Smooth muscle cell (in vitro differentiated cells): Measurements from ENCODE around the gene MTMR4. TPM values are rescaled to one million over a fixed set of nuclear protein-coding genes. Genes with fewer than 3 reads are reported as not detected.

Experiments
- DNase-seq: peaks from one replicate; lab custom pipeline; 2025; ENCODE audit not compliant: unreplicated experiment; lab: John Stamatoyannopoulos, UW
- H2AFZ ChIP-seq: fragments of 200-600 bp; sonication (generic); 2 replicates; pipeline ENCODE4 v1.6.0; 2016; ENCODE audit warnings: antibody characterized with exemption, low read depth, mild to moderate bottlenecking
- H3F3A ChIP-seq: fragments of 200-600 bp; sonication (generic); 2 replicates; pipeline ENCODE4 v1.6.0; 2017; ENCODE audit warnings: antibody characterized with exemption, low read depth
- H3K27ac ChIP-seq: fragments of 200-600 bp; sonication (generic); 2 replicates; pipeline ENCODE4 v1.5.1; 2016; ENCODE audit warnings: low read depth, mild to moderate bottlenecking
- H3K27me3 ChIP-seq: fragments of 200-600 bp; sonication (generic); 2 replicates; pipeline ENCODE4 v1.6.1; 2016; ENCODE audit warnings: low read depth, mild to moderate bottlenecking
- H3K36me3 ChIP-seq: fragments of 200-600 bp; sonication (generic); 2 replicates; pipeline ENCODE4 v1.5.1; 2016; ENCODE audit warnings: low read depth
- H3K4me1 ChIP-seq: fragments of 200-600 bp; sonication (generic); 2 replicates; pipeline ENCODE4 v1.5.1; 2016; ENCODE audit warnings: low read depth
- H3K4me2 ChIP-seq: fragments of 200-600 bp; sonication (generic); 2 replicates; pipeline ENCODE4 v1.6.0; 2016; ENCODE audit warnings: mild to moderate bottlenecking
- H3K4me3 ChIP-seq: fragments of 200-600 bp; sonication (generic); 2 replicates; pipeline ENCODE4 v1.5.1; 2016; ENCODE audit warnings: mild to moderate bottlenecking
- H3K79me2 ChIP-seq: fragments of 200-600 bp; sonication (generic); 2 replicates; pipeline ENCODE4 v1.6.0; 2016; ENCODE audit warnings: low read depth, mild to moderate bottlenecking
- H3K9ac ChIP-seq: fragments of 200-600 bp; sonication (generic); 2 replicates; pipeline ENCODE4 v1.6.0; 2016; ENCODE audit warnings: low read depth
- H3K9me3 ChIP-seq: fragments of 200-600 bp; sonication (generic); replicated peaks from 2 replicates; pipeline ENCODE4 v1.5.1; 2016; ENCODE audit warnings: low read depth
- H4K20me1 ChIP-seq: fragments of 200-600 bp; sonication (generic); 2 replicates; pipeline ENCODE4 v1.6.0; 2016; ENCODE audit warnings: low read depth
- CTCF ChIP-seq: fragments of 200-600 bp; sonication (generic); IDR thresholded peaks from 2 replicates; pipeline ENCODE4 v1.5.1; 2017; ENCODE audit warnings: borderline replicate concordance, mild to moderate bottlenecking, antibody characterized with exemption; ENCODE audit not compliant: insufficient read depth, poor library complexity, severe bottlenecking
- WGBS: methylation state at CpG from one replicate; pipeline ENCODE4 v1.1.7; 2016; ENCODE audit warnings: low lambda C conversion rate; 5-methylcytosine and 5-hydroxymethylcytosine counted together
- polyA plus RNA-seq: library from polyadenylated mRNA; unstranded; fragments of >200 nt; fragmentation: Nextera tagmentation; extraction: Ambion mirVana; gene quantifications from 2 replicates; pipeline ENCODE4 v1.2.1, GENCODE V29; 2016
- total RNA-seq: library from RNA; depleted of rRNA; stranded (reverse); fragments of >200 nt; gene quantifications from 2 replicates; pipeline ENCODE4 v1.2.3, GENCODE V29; 2014

MTMR4 gene
- total and polyA plus RNA-seq, 2 experiments from 2014 or later = 15.8 to 25.4 TPM

GRCh38 chr17:58508341-58509067 is 5.9 kb downstream of the MTMR4 start:
- Histone ChIP-seq H3K4me1 (peaks cover 4% of the 10 kb centered on the region), H4K20me1 (peaks cover 4% of the 10 kb centered on the region), H3K4me3 (no peak overlapping the region), H3K27ac (no peak overlapping the region), H3K79me2 (no peaks in the 10 kb centered on the region), H3K36me3 (no peaks in the 10 kb centered on the region), H3K27me3 (no peaks in the 10 kb centered on the region), H2AFZ (no peak overlapping the region), H3F3A (no peaks in the 10 kb centered on the region), H3K9me3 (no peaks in the 10 kb centered on the region), H3K9ac (no peak overlapping the region), H3K4me2 (no peak overlapping the region)
- 94% methylated on average over 10 of the region's 10 CpGs for WGBS
- TF ChIP-seq CTCF = no peak
- DNase-seq = no peak

GRCh38 chr17:58507123-58507634 is 7.3 kb downstream of the MTMR4 start:
- H4K20me1 ChIP-seq = no peaks in the 10 kb centered on the region
- H3K9ac ChIP-seq = no peak overlapping the region
- 97% methylated on average over 13 of the region's 13 CpGs for WGBS
- H3K27ac ChIP-seq = no peak overlapping the region
- H3K9me3 ChIP-seq = no peaks in the 10 kb centered on the region
- no peak for TF ChIP-seq CTCF
- no peak for DNase-seq
- peaks cover 5% of the 10 kb centered on the region for H3K36me3 ChIP-seq
- H3K4me1 ChIP-seq = no peaks in the 10 kb centered on the region
- H3K4me3 ChIP-seq = no peak overlapping the region
- no peaks in the 10 kb centered on the region for H3K27me3 ChIP-seq
- H2AFZ ChIP-seq = no peak overlapping the region
- no peaks in the 10 kb centered on the region for H3F3A ChIP-seq
- H3K4me2 ChIP-seq = no peak overlapping the region
- no peaks in the 10 kb centered on the region for H3K79me2 ChIP-seq

GRCh38 chr17:58506354-58507080 is 7.9 kb downstream of the MTMR4 start:
- Histone ChIP-seq H3K9ac (no peak overlapping the region), H3K4me1 (no peaks in the 10 kb centered on the region), H3K4me3 (no peak overlapping the region), H3K27me3 (no peaks in the 10 kb centered on the region), H3F3A (no peaks in the 10 kb centered on the region), H3K36me3 (peaks cover 5% of the 10 kb centered on the region), H3K9me3 (no peaks in the 10 kb centered on the region), H3K27ac (no peak overlapping the region), H4K20me1 (no peaks in the 10 kb centered on the region), H3K79me2 (no peaks in the 10 kb centered on the region), H2AFZ (no peak overlapping the region), H3K4me2 (no peak overlapping the region)
- WGBS = 97% methylated on average over 7 of the region's 7 CpGs
- DNase-seq = no peak
- no peak for TF ChIP-seq CTCF
